GM19099 (cell line): ENCODE data around the gene PRDM2.

Source experiments
- POLR2A ChIP-seq: IDR thresholded peaks from 3 replicates; pipeline ENCODE4 v1.6.1; 2011; ENCODE audit warnings: low read depth; ENCODE audit not compliant: insufficient read length; ENCODE audit errors: extremely low read depth

The PRDM2 gene, protein sequence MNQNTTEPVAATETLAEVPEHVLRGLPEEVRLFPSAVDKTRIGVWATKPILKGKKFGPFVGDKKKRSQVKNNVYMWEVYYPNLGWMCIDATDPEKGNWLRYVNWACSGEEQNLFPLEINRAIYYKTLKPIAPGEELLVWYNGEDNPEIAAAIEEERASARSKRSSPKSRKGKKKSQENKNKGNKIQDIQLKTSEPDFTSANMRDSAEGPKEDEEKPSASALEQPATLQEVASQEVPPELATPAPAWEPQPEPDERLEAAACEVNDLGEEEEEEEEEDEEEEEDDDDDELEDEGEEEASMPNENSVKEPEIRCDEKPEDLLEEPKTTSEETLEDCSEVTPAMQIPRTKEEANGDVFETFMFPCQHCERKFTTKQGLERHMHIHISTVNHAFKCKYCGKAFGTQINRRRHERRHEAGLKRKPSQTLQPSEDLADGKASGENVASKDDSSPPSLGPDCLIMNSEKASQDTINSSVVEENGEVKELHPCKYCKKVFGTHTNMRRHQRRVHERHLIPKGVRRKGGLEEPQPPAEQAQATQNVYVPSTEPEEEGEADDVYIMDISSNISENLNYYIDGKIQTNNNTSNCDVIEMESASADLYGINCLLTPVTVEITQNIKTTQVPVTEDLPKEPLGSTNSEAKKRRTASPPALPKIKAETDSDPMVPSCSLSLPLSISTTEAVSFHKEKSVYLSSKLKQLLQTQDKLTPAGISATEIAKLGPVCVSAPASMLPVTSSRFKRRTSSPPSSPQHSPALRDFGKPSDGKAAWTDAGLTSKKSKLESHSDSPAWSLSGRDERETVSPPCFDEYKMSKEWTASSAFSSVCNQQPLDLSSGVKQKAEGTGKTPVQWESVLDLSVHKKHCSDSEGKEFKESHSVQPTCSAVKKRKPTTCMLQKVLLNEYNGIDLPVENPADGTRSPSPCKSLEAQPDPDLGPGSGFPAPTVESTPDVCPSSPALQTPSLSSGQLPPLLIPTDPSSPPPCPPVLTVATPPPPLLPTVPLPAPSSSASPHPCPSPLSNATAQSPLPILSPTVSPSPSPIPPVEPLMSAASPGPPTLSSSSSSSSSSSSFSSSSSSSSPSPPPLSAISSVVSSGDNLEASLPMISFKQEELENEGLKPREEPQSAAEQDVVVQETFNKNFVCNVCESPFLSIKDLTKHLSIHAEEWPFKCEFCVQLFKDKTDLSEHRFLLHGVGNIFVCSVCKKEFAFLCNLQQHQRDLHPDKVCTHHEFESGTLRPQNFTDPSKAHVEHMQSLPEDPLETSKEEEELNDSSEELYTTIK (N-terminal part only)

DNA sequence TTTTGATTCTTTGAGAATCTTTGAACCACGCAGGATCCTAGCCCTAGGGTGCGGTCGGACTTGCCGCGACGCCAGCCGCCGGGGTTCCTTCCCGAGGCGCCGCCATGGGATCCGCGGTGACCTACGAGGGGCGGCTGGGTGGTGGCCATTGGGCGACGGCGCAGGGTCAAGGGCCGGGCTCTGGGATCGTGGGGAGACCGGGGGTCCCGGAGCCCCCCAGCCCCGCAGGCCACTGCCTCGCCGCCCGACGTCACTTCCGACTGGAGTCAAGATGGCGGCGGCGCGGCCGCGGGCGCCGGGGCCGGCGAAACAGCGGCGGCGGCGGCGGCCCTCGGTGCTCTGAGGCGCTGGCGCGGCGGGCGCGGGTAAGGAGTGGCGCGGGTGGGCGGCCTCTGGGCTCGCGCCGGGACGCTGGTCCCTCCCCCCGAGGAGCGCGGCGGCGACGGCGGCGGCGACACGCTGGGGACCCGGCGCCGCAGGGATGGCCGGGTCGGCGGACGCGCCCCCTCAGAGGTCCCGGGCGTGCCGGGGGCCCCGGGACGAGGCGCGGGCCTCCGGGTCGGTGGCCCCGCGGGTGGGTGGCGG lies at the start of gene PRDM2:
Gene PRDM2 (plus strand): TSS at position 253 of the 585 bp plus-strand sequence. CDS start 15,418 bp downstream, outside the sequence.
- TF ChIP-seq POLR2A, result peak; percentile 82

DNA sequence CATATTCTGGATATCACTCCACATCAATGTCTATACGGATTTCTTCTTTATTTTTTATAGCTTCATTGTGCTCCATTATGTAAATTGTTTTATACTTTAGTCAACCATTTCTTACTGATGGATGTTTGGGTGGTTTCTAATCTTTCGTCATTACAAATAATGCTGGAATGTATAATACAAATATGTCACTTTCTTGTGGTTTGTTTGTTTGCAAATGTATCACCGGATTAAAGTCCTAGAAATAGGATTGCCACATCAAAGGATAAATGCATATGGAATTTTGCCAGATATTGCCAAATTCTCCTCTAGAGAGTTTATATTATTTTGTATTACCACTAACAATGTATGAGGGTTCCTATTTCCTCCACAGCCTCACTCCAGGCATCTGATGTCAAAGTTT lies 48.7 kb upstream of the PRDM2 start:
- no peak for TF ChIP-seq POLR2A

DNA sequence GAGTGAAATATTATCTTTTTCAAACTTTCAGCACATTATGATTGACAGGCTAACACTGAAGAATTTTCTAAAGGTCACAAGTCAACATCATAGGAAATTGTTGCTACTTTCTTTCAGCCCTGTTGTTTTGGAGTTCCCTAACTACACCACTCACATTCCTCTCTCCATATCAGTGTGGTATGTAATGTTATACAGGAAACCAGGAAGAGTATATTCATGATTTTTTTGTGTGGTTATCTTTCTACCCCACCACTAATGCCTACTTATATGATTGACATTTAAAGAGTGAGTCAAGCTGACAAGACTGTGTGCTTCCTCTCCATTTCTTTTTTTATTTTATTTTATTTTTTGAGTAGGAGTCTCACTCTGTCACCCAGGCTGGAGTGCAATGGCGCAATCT lies 47.8 kb upstream of the PRDM2 start:
- no peak for TF ChIP-seq POLR2A

DNA sequence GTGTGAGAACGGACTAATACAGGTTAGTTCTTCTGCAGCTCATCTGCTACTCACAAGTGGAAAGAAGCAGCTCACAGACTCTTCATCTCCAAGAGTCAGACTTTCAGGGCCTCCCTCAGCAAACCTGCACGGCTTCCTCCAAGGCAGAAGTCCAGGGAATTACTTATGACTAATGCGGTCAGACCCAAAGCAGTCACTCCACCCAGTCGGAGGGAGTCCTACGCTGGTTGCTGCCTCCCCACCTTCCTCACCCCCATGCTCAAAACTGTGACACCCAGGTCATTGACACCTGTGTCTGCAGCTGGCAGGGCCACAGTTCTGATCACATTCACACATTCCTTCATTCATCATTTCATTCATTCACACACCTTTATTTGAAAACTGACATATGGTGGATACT lies 38.4 kb upstream of the PRDM2 start:
- TF ChIP-seq POLR2A, result no peak

DNA sequence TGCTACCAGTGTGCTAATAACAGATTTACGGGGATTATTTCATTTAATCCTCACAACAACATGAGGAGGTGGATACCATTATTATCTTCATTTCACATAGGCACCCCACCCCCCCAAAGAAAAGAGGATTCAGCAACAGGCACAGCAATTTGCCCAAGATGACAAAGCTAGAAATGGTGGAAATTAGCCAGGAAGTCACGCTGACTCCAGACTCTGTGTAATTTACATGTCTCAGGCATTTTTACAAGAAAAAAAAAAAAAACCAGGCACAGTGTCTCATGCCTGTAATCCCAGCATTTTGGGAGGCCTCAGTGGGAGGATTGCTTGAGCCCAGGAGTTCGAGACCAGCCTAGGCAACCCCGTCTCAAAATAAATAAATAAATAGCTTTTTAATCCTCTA lies 37.5 kb upstream of the PRDM2 start:
- no peak for TF ChIP-seq POLR2A

DNA sequence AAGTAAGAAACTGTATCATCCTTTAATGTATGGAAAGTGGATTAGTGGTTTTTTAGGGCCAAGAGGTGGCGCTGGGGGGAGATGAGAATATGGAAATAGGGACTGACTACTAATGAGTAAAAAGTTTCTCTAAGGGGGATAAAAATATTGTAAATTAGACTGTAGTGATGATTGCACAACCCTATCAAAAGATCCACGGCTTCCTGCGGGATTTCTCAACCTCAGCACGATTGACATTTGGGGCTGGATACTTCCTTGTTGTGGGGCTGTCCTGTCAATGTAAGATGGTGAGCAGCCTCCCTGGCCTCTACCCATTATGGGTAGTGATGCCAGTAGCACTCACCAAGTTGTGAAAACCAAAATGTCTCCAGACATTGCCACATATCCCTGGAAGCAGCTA lies 36.0 kb upstream of the PRDM2 start:
- TF ChIP-seq POLR2A, result no peak

DNA sequence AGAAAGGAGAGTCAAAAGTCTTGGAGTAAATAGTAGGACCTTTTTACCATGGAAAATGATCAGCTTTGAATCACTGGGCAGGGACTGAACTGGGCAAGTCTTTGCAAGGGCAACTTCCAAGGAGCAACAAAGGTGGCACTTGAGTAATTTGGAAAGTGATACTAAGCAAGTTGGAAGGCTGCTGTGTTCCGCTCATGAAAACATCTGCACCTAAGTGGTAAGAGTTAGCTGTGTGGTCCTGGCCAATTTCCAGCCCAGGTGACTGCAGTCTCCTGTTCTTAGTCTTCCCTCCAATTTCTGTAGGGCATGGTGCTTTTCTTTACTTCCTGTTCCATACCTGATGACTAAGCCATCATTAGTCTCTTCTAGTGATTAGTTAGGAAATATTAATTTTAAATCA lies 35.5 kb upstream of the PRDM2 start:
- TF ChIP-seq POLR2A, result no peak

DNA sequence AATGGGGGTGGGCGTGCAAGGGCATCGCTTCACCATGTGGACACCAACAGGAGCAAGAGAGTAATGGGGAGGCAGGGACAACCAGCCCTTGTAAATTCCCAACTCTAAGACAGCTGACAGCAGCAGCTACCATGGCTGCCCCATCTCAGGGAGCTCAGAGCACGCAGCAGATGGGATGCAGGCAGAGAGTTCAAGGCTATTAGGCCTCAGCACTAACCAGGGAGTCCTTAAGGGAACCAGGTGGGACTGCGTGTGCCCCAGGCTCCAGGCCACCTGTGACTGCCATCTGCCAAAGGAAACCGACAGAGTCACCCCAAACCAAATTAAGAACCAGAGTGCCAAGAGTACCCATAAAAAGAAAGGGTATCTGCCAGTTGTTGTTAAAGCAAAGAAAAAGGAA lies 33.7 kb upstream of the PRDM2 start:
- TF ChIP-seq POLR2A, result no peak

DNA sequence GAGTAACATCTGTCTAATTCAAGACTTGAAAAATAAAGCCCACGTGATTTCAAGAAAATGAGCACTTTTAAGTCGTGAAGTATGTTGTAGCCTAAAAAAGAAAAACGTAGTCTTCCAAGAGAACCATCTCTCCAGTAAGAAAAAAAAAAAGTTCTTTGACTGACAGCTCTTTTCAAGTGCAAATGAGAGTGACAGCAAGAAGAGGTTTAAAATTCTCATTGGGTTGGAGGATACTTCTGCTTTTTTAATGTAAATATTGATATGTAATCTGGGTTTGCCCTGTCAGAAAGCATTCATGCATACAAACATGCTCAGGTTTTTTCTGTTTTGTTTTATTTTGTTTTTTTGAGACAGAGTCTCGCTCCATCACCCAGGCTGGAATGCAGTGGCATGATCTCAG lies 32.3 kb upstream of the PRDM2 start:
- no peak for TF ChIP-seq POLR2A

DNA sequence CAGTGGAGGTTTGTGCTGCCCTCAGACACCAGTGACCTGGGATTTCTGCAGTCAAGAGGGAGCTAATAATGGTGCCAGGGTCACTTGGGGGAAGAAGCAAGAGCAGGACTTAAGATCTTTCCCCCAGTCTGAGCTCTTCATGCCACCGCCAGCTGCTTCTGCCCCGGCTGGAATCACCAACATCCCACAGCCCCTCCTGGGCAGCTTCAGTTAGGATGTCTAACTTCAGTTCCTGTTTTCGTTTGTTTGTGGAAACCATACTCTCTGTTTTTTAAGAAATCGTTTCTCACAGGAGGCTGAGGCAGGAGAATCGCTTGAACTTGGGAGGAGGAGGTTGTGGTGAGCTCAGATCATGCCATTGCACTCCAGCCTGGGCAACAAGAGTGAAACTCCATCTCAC lies 25.6 kb upstream of the PRDM2 start:
- TF ChIP-seq POLR2A, result no peak

DNA sequence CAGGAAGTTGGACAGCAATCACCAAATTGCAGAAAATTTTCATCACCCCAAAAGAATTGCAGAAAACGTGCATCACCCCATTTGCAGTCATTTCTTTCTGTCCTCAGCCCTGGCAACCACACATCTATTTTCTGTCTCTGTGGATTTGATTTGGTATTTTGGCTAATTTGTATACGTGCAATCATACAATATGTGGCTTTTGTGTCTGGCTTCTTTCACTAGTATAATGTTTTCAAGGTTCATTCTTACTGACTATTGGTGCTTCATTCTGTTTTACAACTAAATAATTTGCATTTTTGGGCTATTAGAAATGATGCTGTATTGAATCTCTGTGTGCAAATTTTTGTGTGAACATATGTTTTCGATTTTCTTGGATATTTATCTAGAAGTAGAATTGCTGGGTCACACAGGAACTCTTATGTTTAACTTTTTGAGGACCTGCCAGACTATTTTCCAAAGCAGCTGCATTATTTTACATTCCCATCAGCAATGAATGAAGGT lies 24.8 kb upstream of the PRDM2 start:
- no peak for TF ChIP-seq POLR2A

DNA sequence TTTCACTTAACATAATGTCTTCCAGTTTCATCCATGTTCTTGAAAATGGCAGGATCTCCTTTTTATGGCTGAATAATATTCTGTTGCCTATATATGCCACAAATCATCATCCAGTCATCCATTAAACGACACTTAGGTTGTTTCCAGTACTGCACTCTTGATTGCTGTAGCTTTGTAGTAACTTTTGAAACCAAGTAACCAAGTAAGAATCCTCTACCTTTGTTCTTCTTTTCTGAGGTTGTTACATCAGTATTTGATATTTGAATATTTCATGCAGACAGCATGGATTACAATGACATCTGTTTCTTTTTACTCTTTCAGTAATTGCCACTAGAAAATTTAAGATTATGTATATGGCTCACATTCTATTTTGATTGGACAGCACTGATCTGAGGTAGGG lies 22.1 kb upstream of the PRDM2 start:
- no peak for TF ChIP-seq POLR2A

DNA sequence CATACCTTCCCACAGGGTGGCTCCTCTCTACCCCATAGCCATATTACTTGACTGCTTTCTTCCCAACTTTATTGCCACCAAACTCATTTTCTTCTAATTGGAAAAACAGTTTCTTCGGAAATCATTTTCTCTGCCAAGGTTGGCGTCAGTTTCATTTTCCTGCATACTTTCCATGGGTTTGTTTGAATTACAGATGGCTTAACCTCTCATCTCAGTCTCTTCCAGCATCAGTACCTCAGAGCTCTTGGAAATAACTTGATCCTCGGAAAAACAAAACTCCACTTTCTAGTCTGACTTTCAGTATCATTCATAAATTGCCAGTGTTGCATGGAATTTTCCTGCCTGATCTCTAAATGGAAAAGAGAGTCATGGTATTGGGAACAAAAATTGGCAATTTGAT lies 20.3 kb upstream of the PRDM2 start:
- no peak for TF ChIP-seq POLR2A

DNA sequence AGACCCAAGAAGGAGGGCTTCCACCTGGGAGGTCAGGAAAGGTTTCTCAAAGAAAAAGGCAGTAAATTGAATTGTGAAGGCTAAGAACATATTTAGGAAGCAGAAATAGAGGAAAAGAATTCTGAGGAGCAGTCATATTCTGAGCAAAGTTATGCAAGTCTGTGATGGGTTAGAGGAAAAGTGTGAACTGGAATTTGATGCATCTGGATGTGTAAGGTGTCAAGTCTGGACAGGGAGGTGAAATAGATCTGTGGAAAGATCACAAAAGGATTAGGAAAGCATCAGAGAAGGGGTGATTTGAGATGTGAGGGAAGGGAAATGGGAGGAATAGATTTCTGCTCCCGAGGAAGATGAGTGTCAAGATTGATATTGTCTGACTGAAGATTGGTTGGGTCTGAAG lies 18.1 kb upstream of the PRDM2 start:
- no peak for TF ChIP-seq POLR2A

DNA sequence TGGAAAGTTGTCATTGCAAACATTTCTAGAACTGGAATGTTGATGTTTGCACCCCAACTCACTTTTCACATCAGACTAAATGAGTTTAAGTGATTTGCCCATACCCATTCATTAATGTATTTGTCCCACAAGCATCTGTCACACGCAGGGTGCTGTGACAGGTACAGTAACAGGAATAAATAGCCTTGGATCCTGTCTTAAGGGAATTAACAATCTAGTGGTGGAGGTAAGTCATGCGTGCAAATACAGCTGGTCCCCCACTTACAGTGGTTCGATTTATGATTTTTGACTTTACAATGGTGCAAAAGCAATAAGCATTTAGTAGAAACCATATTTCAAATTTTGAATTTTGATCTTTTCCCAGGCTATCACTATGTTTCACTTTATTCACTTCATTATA lies 17.5 kb upstream of the PRDM2 start:
- no peak for TF ChIP-seq POLR2A

DNA sequence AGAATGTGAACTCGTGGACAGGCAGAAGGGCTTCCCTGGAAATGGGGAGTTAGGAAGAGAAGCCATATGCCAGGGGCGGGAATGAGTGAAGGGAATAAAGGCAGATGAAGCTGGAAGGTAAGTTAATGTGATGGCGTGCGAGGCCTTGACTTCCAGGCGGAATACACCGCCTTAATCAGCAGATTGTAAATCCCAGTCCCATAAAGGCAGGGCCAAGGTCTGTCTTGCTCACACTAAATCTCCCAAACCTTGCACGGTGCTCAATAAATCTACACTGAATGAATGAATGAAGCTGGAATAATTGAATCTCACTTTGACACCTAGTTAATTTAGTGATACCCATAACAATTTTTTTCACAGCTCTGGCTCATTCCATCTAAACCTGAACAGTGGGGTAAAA lies 16.8 kb upstream of the PRDM2 start:
- no peak for TF ChIP-seq POLR2A
